NCI-H187 (cell line): ENCODE data around the gene MX1.
"Not testable (repeated sequence)": the region's sequence is repeated elsewhere in the genome, so short reads cannot be mapped to it uniquely, and the experiment has no call there.

Experiments used
- DNase-seq, 2 experiments: peaks; one replicate each; lab custom pipeline; 2025; lab: John Stamatoyannopoulos, UW

Gene MX1

GRCh38 chr21:41407541-41408460 lies 18.2 kb upstream of the MX1 start:
- no peak for DNase-seq

DNA sequence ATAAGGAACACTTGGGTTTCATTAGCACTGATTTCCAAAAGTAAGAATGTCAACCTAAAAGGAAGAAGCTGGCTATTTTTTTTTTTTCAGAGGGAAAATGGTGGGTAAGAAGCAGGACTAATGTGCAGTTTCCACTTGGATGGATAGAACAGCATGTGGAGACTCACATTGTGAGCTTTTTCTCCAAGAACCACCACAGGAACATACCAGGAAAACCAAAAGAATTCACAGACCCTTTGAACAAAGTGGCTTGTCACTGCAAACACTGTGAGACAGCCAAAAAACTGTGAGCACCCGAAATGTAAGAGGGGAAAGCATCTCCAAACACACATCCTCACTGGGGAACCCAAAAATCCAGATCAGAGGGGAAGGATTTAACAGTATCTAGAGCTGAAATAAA lies 15.7 kb upstream of the MX1 start:
- DNase-seq, result no peak

DNA sequence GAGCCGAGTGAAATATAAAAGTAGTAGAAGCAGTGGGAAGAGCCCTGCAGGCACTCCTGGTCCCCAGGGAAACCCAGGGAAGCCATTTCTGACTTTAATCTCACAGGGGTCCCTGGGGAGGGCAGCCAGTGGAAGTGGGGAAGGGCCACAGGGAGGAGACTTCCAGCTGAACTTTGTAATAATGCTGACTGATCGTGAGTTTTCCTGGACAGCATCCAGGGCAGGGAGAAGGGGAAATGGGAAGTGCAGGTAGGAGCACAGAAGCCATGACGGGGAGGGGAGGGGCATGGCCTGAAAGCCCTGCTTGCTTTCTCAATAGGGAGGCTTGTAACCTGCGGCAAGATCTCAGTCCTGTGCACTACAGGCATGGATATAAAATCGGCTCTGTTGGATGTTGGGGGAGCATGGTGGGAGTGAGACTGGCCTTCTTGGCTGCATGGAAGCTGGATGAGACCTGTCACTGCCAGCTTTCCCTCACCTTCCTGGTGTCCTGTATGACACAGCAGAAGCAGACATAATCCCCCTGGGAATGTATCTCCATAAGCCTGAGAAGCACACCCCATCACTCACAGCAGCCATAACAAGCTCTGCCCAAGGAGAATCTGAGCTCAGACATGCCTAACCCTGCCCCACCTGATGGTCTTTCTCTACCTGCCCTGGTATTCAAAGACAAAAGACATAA lies 15.1 kb upstream of the MX1 start:
- no peak for DNase-seq

GRCh38 chr21:41411449-41412089 lies 14.5 kb upstream of the MX1 start:
- peak in 1 of 2 experiments; percentile 36 for DNase-seq

DNA sequence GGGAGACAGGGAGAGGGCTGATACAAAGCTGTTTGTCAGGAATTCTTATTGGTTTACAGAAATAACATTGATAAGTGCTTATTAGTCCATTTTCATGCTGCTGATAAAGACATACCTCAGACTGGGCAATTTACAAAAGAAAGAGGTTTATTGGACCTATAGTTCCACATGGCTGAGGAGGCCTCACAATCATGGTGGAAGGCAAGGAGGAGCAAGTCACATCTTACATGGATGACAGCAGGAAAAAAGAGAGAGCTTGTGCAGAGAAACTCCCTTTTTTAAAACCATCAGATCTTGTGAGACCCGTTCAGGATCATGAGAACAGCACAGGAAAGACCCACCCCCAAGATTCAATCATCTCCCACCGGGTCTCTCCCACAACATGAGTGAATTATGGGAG lies 8.5 kb upstream of the MX1 start:
- DNase-seq, result not testable (repeated sequence)

- DNase-seq, result no peak
These were observed 7.6 kb upstream of the MX1 start for GRCh38 chr21:41418393-41418792.

DNA sequence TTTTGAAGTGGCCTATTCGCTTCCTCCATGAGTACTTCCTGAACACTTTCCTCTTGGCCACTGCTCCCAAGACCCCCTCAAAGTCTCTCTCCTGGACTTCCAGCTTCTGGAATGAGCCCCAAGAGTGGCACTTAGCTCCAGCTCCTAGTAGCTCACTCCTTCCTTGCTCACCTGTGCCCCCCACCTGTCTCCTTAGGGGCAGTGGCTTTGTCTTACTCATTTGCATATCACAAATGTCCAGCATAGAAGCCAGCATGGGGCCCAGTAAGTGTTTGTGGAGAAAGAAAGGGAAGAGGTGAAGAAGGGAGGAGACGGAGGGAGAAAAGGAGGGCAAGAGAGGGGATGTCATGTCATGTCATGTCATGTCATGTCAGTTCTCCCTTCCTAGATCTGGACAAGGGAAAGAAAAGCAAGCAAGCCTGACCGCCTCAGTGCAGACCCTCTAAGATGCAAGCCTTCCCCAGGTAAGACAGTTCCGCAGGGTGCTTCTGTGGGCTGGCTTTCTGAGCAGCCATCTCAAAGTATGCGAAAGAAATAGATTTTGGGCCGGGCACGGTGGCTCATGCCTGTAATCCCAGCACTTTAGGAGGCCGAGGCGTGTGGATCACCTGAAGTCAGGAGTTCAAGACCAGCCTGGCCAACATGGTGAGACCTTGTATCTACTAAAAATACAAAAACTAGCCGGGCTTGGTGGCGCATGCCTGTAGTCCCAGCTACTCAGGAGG lies 6.9 kb upstream of the MX1 start:
- no peak for DNase-seq

DNA sequence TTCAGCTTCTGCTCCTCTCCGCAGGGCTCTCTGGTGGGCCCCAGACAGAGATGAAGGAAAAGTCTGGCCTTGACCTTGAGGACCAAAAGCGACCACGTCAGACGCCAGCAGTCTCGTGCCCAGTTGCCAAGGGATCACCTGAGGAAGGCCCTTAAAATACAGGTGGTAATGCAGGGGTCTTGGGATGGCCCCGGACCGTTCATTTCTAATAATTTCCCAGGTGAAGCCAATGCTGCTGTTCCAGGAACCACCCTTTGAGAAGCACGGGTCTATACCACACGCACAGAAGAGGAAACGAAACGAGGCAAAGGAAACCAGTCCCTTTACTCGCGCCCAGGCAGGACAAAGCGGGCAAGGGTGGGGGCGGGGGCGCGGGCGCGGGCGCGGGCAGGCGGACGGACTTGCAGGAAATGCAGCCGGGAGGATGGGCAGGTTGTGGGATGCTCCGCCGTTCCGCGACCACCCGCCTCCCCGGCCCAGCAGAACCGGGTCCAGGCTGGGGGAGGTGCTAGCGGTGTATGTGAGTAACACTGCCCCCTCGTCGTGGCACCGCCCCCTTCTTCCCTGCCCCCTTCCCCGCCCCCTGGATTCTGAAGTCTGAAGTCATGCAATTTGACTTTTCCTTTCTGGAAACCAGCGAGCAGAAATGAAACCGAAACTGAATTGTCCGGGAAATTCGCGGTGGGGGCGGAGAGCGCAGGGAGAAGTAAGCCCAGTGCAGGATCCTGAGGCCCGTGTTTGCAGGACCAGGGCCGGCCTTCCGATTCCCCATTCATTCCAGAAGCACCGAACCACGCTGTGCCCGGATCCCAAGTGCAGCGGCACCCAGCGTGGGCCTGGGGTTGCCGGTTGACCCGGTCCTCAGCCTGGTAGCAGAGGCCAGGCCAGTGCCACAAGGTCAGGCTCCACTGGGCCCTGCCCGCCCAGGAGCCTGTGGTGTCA lies 5.8 kb upstream of the MX1 start:
- DNase-seq, result peak; percentile 54 to 67

GRCh38 chr21:41420998-41421397 lies 5.0 kb upstream of the MX1 start:
- not testable (repeated sequence) for DNase-seq

- DNase-seq, result no peak
These were observed 3.3 kb upstream of the MX1 start for GRCh38 chr21:41422546-41423304.

DNA sequence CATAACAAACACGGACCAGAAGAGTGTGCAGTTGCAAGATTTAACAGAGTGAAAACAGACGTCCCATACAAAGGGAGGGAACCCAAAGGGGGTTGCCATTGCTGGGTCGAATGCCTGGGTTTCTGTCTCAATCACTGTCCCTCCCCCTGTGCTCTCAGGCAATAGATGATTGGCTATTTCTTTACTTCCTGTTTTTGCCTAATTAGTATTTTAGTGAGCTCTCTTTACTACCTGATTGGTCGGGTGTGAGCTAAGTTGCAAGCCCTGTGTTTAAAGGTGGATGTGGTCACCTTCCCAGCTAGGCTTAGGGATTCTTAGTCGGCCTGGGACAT lies 2.8 kb upstream of the MX1 start:
- not testable (repeated sequence) for DNase-seq

DNA sequence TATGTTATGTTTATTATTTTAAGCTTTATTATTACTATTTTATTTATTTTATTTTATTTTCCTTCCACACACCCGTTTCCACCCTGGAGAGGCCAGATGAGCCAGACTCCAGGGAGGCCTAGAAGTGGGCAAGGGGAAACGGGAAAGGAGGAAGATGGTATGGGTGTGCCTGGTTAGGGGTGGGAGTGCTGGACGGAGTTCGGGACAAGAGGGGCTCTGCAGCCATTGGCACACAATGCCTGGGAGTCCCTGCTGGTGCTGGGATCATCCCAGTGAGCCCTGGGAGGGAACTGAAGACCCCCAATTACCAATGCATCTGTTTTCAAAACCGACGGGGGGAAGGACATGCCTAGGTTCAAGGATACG lies 468 bp upstream of the MX1 start:
- DNase-seq, result no peak

- DNase-seq, result no peak
These were observed 801 bp downstream of the MX1 start for GRCh38 chr21:41426676-41427404.

GRCh38 chr21:41427556-41427955 lies 1.5 kb downstream of the MX1 start:
- DNase-seq, result no peak

DNA sequence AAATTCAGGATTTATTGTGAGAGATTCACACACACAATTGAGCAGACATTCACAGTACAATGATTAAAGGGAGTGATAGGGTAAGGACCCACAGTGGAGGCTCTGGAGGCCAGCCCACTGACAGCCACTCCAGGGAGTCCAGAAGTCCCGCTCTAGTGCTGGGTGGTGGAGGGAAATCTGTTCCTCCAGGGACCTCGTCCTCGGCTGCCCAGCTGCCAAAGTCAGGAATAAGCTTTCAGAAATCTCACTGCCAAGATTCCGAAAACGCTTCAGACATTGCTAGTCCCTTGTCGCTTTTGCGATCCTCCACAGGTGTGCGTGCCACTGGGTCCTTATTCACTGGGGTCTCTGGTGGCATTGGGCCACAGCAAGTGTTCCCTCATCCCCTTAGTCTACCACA lies 2.3 kb downstream of the MX1 start:
- no peak for DNase-seq

GRCh38 chr21:41428847-41429246 lies 2.8 kb downstream of the MX1 start:
- DNase-seq, result no peak

DNA sequence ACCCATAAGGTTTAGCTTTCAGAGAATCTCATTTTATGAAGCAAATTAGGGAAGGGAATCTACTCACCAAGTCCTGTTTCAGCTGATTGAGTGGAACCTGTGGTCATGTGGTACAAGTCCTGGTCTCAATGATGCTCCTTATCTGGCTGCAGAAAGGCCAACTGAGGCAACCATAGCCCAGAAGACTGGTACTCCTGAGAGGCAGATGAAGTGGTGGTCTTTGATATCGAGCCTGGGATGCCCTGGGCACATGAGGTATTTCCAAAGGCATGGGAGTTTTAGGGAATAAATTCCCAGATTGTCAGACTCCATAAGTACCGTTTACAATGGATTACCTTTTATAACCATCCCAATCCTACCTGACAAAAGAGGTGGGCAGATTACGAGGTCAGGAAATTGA lies 3.3 kb downstream of the MX1 start:
- no peak for DNase-seq

GRCh38 chr21:41429925-41430491 lies 4.0 kb downstream of the MX1 start:
- no peak for DNase-seq

DNA sequence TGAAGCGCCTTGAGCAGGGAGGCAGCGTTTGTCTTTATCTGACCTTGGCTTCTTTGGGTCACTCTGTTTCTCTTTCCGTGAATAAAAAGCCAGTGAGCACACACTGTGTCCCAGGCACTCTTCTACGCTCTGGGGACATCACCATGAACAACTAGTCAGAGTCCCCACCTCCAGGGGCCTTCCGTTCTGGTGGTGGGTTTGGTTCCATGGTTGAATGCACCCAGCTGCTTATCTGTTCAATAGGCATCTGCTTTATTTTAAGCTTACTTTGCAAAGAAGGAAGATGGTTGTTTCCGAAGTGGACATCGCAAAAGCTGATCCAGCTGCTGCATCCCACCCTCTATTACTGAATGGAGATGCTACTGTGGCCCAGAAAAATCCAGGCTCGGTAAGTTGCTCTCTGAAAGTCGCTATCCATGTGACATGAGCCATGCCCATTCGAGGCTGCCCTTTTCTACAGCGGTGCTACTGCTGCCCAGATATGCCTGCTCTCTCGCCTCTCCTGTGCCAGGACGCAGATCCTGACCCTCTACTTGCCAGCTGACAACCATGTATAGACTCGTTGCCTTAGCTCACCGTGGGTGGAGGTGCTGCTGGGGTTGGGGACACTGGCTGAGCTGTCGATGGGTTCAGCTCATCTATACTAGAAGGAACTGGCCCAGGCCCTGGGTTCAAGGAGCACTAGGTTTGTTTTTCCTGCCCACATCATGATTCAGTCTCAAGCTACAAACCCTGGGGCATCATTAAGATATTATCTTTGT lies 5.9 kb downstream of the MX1 start:
- DNase-seq, result peak in 1 of 2 experiments; percentile 22
